ENCODE measurements around the gene IL18RAP.

Gene IL18RAP

GRCh38 chr2:102422910-102423309 lies at the start of gene IL18RAP:
Gene IL18RAP, plus strand, starts transcription at chr2:102423160. Its CDS starts 118 bp downstream, at chr2:102423278.
- DNase-seq = no peak

GRCh38 chr2:102376052-102376591 lies 46.8 kb upstream of the IL18RAP start:
- DNase-seq = no peak

DNA sequence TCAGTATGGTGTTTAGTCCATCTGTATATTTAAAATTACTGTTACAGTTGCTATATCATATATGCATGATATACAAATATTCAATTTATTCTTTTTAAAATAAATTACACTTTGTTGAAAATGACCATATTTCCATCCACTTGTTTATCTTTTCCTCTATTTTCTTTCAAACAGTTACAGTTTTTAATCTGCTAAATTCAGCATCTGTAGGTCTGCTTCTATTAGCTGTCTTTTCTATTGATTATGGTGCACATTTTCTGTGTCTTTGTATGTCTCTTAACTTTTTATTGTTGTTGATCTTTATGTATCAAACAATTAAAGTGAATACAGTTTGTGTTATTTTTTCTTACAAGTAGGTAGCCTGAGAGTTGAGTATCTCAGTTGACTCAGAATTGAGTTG lies 39.2 kb upstream of the IL18RAP start:
- DNase-seq = no peak

- DNase-seq = no peak
Observed at GRCh38 chr2:102385522-102385921, 37.4 kb upstream of the IL18RAP start.

DNA sequence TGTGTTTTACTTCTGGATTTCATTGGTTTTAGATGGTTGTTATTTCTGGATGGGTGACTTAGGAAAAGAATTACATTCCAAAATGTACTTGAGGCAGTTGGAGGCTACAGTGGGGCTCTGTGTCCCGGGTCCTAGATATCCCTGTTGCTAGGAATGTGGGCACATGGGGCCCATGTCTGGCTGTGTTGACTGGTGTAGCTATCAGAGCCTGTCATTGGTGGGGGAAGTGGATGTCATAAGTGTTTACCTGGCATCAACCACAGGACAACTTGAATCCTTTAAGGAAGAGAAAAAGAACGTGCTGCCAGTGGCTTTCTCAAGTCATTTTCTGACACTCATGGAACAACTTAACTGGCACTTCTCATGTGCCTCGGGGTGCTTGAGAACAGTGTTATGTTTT lies 37.0 kb upstream of the IL18RAP start:
- DNase-seq = no peak

DNA sequence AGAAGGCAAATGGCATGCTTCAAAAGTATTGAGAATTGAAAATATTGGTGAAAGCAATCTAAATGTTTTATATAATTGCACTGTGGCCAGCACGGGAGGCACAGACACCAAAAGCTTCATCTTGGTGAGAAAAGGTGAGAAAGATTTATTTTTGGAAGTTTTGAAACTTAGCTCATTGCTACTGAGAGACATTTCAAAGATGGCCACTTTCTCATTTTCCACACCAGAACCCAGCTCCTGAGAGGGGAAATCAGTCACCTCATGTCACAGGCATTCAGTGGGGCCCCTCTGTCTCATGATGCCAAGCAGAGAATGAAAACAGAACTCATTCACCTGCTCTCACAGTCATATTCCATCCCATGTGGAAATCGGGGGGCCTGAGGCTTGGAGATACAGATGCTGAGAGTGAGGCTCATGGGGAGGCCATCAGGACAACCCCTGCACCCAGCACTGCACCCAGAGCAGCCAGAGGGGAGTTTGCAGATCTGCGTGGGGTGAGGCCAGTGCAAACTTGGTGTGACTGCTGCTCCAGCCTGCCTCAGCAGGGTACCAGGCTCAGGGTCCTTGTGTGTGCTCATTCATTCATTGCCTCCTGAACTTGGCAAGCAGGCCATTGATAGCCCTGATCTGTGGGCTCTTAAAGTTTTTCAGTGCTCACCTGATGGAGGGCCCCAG lies 36.0 kb upstream of the IL18RAP start:
- DNase-seq = no peak

- no peak for DNase-seq
Observed at GRCh38 chr2:102387763-102388546, 35.0 kb upstream of the IL18RAP start.

DNA sequence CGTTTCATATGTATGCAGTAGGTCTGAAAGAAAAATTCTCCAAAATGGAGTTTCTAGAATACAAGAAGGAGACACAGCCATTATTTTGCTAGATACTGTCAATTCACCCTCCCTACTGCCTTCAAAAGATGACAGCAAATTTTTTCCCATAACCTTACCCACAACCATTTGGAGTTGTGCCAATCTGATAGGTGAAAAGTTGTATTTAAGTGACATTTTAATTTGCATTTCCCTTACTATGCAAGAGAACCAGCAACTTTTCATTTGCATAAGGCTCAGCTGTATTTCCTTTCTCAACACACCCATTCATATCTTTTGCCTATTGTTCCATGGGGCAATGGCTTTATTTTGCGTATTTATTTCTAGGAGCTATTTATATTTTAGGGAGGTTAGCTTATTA lies 31.4 kb upstream of the IL18RAP start:
- DNase-seq = no peak

- no peak for DNase-seq
Observed at GRCh38 chr2:102392096-102392495, 30.9 kb upstream of the IL18RAP start.

- DNase-seq = no peak
Observed at GRCh38 chr2:102392942-102393341, 30.0 kb upstream of the IL18RAP start.

- DNase-seq = no peak
Observed at GRCh38 chr2:102396012-102396411, 26.9 kb upstream of the IL18RAP start.

DNA sequence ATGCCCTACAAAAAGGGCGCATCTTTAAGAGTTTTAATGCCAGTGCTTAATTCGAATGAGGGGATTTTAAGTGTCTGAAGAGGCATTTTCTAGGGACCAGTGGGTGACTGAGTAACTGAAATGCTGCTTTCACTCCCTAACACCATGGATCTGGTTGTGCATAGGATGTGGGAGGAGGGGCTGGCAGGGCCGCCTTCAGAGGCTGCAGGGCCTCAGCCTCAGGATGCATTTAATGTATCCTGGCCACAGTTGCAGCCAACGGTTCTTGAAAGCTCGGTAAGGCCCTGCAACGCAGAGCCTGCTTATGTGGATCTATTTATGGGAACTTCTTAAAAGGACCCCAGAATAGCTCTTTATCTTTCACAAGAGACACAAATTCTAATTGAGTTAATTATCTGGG lies 25.8 kb upstream of the IL18RAP start:
- DNase-seq = no peak

DNA sequence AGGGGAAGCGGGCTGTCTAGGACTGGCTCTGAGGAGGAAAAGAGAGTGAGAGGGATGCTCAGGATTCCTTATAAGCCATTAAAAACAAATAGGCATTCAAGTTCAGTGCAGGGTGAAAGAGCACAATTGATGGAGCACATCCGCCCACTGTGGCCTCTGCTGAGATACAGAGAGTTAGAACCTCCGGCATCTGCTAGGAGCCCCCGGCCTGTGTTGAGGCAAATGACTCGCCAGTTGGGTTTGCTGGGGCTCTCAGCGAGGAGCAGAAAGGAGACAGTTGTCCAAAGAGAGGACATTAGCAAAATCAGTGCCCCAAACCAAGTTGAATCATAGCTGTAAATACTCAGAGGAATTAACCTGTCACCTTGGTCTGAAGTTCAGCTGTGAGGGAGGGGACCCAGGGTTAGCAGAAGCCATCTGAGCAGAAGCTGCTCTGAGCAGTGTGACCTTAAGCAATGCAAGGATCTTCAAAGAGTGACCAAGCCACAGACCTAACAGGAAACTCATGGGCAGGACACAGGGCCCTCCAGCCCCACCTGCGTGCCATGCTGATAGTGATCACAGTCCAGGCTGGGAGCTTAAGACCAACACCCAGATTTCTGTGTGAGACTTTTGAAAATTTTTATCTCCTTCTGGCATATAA lies 23.3 kb upstream of the IL18RAP start:
- DNase-seq = no peak

GRCh38 chr2:102401456-102401855 lies 21.5 kb upstream of the IL18RAP start:
- no peak for DNase-seq

GRCh38 chr2:102401865-102402264 lies 21.1 kb upstream of the IL18RAP start:
- no peak for DNase-seq

DNA sequence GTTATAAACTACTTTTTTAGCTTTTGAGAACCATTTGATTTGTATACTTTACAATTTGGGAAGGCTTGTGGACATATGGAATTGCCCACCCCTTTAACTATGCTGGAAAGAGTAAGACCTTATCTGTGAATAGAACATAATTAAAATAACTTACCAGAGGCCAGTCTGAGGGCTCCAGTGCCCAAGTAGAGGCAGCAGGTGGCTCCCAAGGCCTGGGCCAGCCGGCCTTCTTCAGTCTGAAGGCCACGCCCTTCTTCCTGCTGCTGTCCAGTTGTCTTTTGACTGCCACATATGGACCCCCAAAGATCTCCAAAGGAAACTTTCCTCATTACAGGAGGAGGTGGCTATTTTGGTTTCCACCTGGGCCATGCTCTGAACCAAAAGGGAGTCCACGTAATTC lies 12.0 kb upstream of the IL18RAP start:
- DNase-seq = no peak

DNA sequence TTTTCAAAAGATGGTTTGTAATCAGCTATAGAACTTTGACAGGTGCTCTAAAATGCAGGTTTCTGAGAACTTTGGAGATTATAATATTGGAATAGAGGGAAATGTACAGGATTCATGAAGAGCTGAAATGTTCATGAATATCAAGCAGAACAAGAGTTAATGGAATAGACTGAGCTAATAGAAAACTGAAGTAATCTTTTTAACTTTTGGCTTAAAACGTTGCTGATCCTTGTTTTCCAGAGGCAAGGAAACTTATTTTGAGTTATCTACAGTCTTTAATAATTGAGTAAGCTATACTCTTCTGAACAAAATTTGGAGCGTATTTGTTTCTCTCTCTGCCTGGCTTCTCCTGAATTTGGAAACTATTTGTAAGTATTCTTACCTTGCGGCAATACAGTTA lies 10.8 kb upstream of the IL18RAP start:
- DNase-seq = no peak

DNA sequence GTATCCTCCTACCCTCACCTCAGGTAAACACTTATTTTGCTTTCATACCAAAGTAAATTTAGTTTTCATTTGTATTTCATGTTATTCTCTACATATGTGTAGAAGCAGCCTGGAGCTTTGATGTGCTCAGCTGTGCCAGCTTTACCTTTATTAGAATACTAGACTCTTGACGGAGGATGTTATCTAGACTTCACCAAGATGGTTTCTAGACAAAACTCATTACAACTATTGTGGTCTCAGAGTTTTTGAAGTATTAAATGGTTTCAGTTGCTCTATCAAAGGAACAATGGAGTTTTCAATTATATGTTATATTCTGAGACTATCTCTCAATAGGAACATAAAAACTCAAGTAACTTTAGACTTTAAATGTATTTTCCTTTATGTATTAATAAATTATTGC lies 5.0 kb upstream of the IL18RAP start:
- no peak for DNase-seq

DNA sequence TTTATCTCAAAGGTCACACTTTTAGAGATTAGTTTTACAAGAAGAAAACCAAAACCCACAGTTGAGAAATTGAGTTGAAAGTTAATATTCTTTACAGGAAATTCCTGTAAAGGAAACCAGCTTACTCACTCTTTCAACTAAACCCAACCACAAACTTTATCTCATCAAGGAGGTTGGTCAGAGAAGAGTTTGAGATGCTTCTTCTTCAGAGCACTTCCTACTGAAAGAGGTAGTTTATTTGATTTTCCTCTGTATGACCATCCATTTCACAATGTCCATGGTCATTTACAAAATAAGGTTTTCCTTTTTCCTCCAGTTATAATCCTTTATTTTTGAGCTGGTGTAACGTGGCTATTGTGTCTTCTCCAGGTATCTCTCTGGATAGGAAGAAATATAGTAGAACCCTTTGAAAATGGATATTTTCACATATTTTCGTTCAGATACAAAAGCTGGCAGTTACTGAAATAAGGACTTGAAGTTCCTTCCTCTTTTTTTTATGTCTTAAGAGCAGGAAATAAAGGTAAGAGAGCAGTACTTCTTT lies 4.5 kb upstream of the IL18RAP start:
- no peak for DNase-seq

GRCh38 chr2:102420290-102420689 lies 2.7 kb upstream of the IL18RAP start:
- no peak for DNase-seq

DNA sequence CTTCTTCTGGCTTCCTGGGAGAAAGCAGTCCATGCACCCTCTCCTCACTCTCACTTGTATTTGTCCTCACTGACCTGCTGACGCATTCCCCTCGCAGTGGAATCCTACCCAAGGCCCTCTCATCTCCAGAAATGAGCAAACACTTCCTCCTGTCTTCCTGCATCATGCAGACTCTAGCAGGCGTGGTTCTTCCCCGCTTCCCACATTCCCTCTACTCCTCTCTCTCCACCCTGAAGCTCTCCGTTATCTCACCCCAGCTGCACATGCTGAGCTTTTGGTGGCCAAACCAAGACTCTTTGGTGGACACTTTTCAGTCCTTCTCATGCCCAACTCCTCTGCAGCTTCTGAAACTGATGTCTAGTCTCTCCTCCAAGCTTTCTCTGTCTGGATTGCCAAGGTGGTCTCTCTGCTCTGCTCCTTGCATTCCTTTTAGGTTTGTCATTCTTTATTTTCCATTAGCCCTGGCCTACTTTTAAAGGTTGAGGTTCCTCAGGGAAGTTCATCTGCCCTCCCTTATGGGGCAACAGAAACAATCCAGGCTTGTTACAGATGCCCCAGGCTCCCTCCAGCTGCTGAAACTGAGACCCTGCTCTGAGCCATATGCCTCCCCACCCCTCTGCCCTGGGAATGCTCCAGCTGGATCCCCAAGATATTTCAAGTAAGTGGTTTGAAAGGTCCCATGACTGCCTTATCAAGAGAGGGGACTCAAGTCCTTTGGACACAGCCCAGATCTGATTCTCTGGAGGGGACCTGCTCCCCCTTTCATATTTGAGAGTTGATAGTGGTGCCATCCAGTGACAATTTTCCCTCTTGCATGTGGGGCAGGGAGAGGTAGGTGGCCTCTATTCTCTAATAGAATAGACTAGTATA lies 835 bp upstream of the IL18RAP start:
- no peak for DNase-seq

- no peak for DNase-seq
Observed at GRCh38 chr2:102423368-102423767, 408 bp downstream of the IL18RAP start.

DNA sequence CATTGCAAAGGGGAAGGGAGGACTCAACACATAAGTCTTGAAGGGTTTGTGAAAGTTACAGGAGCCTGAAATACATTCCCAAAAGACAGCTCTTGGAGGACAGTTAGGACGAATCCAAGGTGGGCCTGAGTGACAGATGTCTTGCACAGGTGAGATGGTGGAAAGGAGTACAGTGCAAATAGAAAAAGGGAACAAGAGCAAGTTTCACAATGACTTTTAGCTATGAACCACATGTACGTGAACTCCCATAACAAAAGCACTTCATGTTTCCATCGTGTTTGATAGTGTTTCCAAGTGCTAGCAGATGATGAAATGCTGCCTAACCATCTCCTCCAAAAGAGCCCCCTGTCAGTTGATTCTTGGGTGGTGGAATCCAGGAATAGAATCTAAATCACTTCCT lies 1.8 kb downstream of the IL18RAP start:
- DNase-seq = no peak
